ENCODE data around the gene TMEM158.

GRCh38 chr3:45244356-45244755 is 18.3 kb upstream of the TMEM158 start:
- peak; percentile 47; the same call in 1 of the 2 replicates for TF ChIP-seq CTCF (conservative IDR thresholded peaks at IDR 0.05)
- no peak for TF ChIP-seq EZH2 (IDR thresholded peaks at IDR 0.05; ENCODE audit: low read depth)

Measured in PC-9 (cell line).